DOHH2 (cell line): Measurements from ENCODE around the gene ZFAND3.

ENCODE experiments used
- CTCF ChIP-seq: fragments of 200-600 bp; sonication (generic); IDR thresholded peaks from one replicate; pipeline ENCODE4 v1.5.1; 2014; ENCODE audit warnings: antibody characterized with exemption, mild to moderate bottlenecking, low read depth, low read length; ENCODE audit not compliant: poor library complexity, severe bottlenecking
- EZH2phosphoT487 ChIP-seq: fragments of 200-600 bp; sonication (generic); IDR thresholded peaks from 2 replicates; pipeline ENCODE4 v1.6.1; 2017; ENCODE audit warnings: borderline replicate concordance, mild to moderate bottlenecking, antibody characterized with exemption, low read length, moderate library complexity, mixed read lengths

- TF ChIP-seq CTCF (no peak), EZH2phosphoT487 (no peak)
Observed at GRCh38 chr6:38185752-38186151, 366.2 kb downstream of the ZFAND3 start.
